ENCODE data around the gene RBFA.

Gene RBFA

GRCh38 chr18:80067321-80067720, 33.1 kb downstream of the RBFA start:
- DNase-seq (ENCODE audit: low read depth in 1 of 2, low spot score in 1 of 2) = no peak
- TF ChIP-seq JUND (IDR thresholded peaks at IDR 0.05; ENCODE audit: low read depth) = no peak
- in situ Hi-C loops (cut with HindIII; ENCODE audit: low pct_unique_long_range_greater_than_20kb, low sequenced_read_pairs) = no loop called here

GRCh38 chr18:80067897-80068296, 33.7 kb downstream of the RBFA start:
- DNase-seq (ENCODE audit: low read depth in 1 of 2, low spot score in 1 of 2) = no peak
- in situ Hi-C loops (cut with HindIII; ENCODE audit: low pct_unique_long_range_greater_than_20kb, low sequenced_read_pairs) = no loop called here
- TF ChIP-seq JUND (IDR thresholded peaks at IDR 0.05; ENCODE audit: low read depth) = no peak

- no peak for TF ChIP-seq JUND (IDR thresholded peaks at IDR 0.05; ENCODE audit: low read depth)
- in situ Hi-C loops (cut with HindIII; ENCODE audit: low pct_unique_long_range_greater_than_20kb, low sequenced_read_pairs) = no loop called here
- DNase-seq (ENCODE audit: low read depth in 1 of 2, low spot score in 1 of 2) = no peak
Measured at GRCh38 chr18:80068571-80069272, 34.5 kb downstream of the RBFA start.

- in situ Hi-C loops (cut with HindIII; ENCODE audit: low pct_unique_long_range_greater_than_20kb, low sequenced_read_pairs) = no loop called here
- DNase-seq (ENCODE audit: low read depth in 1 of 2, low spot score in 1 of 2) = no peak
- TF ChIP-seq JUND (IDR thresholded peaks at IDR 0.05; ENCODE audit: low read depth) = no peak
Measured at GRCh38 chr18:80070825-80071224, 36.6 kb downstream of the RBFA start.

- no peak for DNase-seq (ENCODE audit: low read depth in 1 of 2, low spot score in 1 of 2)
- in situ Hi-C loops (cut with HindIII; ENCODE audit: low pct_unique_long_range_greater_than_20kb, low sequenced_read_pairs) = no loop called here
Measured at GRCh38 chr18:80074183-80074582, 39.9 kb downstream of the RBFA start.

GRCh38 chr18:80074697-80075096, 40.5 kb downstream of the RBFA start:
- no peak for DNase-seq (ENCODE audit: low read depth in 1 of 2, low spot score in 1 of 2)
- no peak for TF ChIP-seq JUND (IDR thresholded peaks at IDR 0.05; ENCODE audit: low read depth)
- in situ Hi-C loops (cut with HindIII; ENCODE audit: low pct_unique_long_range_greater_than_20kb, low sequenced_read_pairs) = no loop called here

More at GRCh38 chr18:80074183-80074582, 39.9 kb downstream of the RBFA start:
- TF ChIP-seq JUND (IDR thresholded peaks at IDR 0.05; ENCODE audit: low read depth) = no peak

GRCh38 chr18:80075940-80076339, 41.7 kb downstream of the RBFA start:
- in situ Hi-C loops (cut with HindIII; ENCODE audit: low pct_unique_long_range_greater_than_20kb, low sequenced_read_pairs) = no loop called here
- DNase-seq (ENCODE audit: low read depth in 1 of 2, low spot score in 1 of 2) = no peak
- TF ChIP-seq JUND (IDR thresholded peaks at IDR 0.05; ENCODE audit: low read depth) = no peak

- no peak for DNase-seq (ENCODE audit: low read depth in 1 of 2, low spot score in 1 of 2)
- in situ Hi-C loops (cut with HindIII; ENCODE audit: low pct_unique_long_range_greater_than_20kb, low sequenced_read_pairs) = no loop called here
- no peak for TF ChIP-seq JUND (IDR thresholded peaks at IDR 0.05; ENCODE audit: low read depth)
Measured at GRCh38 chr18:80076379-80076778, 42.1 kb downstream of the RBFA start.

- no peak for DNase-seq (ENCODE audit: low read depth in 1 of 2, low spot score in 1 of 2)
- in situ Hi-C loops (cut with HindIII; ENCODE audit: low pct_unique_long_range_greater_than_20kb, low sequenced_read_pairs) = no loop called here
- no peak for TF ChIP-seq JUND (IDR thresholded peaks at IDR 0.05; ENCODE audit: low read depth)
Measured at GRCh38 chr18:80077873-80078272, 43.6 kb downstream of the RBFA start.

Measured in T47D (cell line).